NOMO-1 treated with DMSO at 0.1 percent for 48 hours (cell line): ENCODE measurements around the gene LIME1.

Experiments used
- DNase-seq: peaks from one replicate; lab custom pipeline; 2025; ENCODE audit not compliant: unreplicated experiment; lab: John Stamatoyannopoulos, UW

LIME1 gene

DNA sequence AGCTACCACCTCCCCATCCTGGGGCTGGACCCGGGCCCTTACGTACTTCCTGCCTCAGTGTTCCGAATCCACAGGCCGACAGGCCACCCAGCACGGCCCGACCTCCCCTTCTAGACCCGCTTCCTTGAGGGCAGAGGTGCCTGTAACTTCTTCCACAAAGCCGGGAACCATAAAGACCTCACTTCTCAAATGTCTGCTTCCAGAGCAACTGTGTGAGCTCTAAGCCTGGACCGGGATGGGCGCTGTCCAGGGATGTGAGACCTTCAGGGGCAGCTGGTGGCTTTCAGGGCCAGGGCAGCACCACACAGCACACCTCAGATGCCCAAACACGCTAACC is 12.4 kb downstream of the LIME1 start:
- DNase-seq: no peak

DNA sequence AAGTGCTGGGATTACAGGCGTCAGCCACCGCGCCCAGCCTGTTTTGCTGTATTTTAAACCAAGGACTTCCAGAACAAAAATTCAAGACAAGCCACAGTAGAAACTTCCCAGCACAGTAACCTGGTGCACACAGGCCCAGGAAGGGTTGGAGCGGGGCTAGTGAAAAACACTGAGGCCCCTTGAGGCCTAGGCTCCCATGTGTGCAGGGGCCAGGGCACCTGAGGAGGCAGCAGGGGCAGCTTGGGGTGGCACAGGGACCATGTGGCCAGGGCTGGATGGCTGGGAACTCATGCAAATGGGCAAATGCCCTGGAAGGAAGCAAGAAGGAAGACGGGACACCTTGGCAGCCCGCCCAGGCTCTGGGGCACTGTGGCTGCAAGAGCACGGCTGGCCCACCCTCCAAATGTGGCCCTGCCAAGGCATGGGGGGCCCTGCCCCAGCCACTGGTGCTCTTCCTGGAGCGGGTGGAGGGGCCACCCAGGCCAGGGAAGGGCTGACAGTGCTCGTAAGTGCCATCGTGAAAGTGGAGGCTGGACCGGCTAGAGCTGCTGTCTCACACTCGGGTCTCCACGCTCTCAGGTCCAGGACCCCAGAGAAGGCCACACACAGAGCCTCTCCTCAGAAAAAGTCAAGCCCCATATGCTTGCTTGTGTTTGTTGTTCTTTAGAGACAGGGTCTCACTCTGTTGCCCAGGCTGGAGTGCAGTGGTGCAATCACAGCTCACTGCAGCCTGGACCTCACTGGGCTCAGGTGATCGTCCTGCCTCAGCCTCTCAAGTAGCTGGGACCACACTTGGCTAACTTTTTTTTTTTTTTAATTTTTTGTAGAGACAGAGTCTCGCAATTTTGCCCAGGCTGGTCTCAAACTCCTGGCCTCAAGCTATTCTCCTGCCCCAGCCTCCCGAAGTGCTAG is 13.4 kb downstream of the LIME1 start:
- no peak for DNase-seq

DNA sequence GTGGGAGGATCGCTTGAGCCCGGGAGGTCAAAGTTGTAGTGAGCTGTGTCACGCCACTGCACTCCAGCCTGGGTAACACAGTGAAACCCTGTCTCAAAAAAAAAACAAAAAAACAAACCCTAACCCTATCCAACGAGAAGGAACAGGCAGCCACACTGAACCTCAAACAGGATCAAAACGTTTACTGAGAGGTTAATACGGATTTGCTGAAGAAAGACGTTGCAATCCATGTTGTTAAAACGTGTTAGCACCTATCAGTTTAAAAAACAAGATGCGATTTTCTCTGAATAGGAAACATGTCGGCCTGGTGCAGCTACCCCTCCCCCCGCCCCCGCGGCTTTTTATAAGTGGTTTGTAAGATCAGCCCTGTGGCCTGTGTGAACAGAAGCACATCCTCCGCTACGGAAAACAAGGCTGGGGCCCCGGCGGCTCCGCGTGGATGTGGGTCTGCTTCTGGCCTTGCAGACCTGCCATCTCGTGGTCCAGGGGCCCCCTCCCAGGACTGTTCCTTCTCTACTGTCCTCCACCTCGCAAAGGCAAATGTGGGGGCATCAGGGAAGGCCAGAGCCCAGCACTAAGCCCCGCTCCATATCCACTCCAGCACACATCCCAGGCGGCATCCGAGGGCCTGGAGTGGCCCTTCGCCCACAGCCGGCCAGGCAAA is 14.5 kb downstream of the LIME1 start:
- no peak for DNase-seq

DNA sequence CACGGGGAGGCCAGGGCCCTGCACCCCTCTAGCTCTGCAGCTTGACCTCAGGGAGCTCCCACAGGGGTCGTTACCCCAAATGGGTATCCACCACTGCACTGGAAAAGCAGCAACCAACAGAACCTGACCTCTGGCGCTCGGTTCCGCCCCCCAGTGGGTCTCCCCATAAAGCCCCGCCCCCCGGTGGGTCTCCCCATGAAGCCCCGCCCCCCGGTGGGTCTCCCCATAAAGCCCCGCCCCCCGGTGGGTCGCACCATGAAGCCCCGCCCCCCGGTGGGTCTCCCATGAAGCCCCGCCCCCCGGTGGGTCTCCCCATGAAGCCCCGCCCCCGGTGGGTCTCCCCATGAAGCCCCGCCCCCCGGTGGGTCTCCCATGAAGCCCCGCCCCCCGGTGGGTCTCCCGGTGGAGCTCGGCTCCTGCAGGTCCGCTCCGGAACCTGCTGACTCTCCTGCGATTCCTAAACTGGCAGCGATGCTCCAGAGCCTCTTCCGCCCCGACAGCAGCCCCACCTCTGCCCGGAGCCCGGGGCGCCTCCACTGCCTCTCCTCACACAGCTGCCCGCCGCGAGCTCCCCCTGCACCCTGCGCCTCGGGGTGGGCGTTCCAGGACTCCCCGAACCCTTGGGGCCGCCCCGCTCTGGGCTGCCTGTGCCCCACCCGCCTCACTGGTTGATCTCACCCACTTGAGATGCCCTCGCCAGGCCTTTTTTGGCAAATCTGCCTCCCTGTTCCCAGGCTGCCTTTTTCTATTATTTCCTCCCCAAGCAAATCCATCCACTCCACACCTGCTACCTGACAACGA is 15.2 kb downstream of the LIME1 start:
- DNase-seq: no peak

DNA sequence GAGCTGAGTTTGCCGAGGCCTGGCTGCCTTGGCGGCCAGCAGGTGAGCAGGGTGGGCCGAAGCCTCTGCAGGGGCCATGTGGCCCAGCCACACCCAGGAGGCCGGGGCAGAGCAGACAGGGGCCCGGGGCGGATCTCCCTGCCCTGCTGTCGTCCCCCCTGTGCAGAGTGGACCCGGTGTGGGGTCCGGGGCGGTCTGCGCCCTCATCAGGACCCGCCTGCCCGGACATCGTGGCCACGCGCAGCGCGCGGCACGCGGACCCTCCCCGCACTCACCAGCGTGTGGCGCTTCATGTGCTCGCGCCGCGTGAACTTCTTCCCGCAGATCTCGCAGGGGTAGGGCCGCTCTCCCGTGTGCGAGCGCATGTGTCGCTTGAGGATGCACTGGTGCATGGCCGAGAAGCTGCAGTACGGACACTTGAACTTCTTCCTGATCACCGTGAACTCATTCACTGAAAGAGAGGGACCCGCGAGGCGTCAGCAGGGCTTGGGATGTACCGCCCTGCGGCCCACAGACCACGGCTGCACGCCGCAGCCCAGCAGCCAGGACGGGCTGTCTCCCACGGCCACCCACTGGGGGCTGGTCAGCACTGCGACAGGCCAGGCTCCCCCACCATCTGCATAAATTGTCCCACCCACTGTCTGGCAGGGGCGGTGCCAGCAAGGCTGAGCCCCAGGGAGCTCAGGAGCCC is 16.1 kb downstream of the LIME1 start:
- no peak for DNase-seq

DNA sequence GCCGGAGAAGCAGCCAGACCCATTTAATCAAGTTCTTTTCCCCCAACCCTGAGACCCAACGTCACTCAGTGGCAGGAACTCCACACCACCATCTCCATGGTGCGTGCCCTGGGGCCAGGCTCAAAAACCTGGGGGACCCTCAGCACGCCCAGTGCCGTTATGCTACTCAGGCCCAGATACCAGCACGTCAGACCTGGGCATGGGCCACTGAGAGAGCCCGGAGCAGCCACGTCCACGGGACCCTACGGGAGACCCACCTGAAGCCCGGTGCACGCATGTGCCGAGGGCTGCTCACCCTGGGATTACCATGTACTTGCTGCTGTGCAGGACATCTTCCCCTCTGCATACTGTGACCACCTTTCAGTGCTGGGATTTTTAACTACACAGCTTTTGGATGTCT is 16.9 kb downstream of the LIME1 start:
- DNase-seq: no peak

DNA sequence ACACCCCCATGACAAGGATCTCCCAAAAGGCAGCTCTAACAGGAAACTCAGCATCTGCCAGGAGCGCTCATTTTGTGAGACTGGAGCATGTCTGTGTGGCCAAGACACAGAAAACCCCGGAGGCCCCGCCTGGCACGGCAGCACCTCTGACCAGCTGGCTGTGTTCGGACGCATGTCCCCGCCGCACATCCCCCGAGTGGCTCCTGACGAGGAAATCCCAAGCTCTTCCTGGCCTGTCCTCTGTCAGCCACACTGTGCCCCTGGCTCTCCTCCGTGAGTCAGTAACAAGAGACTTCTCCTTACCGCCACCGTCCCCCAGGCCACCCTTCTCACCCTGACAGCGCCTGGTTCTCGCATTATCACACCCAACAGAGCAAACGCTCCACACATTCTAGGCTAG is 17.5 kb downstream of the LIME1 start:
- DNase-seq: no peak

DNA sequence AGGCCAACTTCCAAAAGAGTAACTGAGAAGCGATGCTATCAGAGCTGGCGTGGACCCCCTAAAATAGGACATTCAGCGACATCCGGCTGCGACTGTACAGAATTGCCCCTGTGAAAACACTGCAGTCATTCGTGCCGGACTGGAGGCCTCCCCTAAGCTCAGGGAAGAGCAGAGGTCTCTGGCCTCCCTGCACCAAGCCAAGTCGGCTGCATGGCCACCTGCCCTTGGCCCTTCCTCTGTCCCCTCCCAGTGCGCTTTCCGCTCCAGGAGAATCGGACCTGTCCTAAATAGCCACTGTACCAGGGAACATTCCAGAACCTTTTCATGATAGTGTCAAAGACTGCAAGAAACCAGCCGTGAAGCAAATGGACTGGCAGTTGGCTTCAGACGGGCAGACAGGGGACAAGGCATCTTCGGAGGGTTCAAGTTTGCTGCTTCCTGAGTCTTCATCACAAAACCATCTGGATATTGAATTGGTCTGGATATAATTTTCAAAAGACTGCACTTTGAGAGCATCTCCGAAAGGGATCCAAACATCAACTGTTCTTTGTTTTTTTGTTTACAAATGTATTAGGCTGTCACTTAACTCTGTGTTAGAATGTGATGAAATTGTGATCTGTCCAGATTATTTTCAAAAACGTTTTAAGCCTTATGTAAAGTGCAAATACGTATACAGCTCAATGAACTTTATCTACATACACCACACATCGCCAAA is 19.6 kb downstream of the LIME1 start:
- DNase-seq: no peak

DNA sequence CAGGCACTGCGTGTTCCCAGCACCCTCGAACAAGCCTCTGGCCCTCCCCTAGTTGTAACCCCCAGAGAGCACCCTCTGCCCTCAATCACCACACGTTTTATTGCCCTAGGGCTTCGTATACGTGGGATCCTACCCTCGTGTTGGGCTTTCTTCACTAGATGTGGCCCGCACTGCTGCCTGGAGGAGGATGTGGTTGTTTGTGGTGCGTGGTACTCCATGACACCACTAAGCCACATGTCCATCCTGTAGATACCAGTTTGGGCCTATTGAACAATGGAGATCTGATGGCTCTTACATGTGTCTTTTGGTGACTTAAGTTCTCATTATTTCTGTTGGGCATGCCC is 20.2 kb downstream of the LIME1 start:
- no peak for DNase-seq

DNA sequence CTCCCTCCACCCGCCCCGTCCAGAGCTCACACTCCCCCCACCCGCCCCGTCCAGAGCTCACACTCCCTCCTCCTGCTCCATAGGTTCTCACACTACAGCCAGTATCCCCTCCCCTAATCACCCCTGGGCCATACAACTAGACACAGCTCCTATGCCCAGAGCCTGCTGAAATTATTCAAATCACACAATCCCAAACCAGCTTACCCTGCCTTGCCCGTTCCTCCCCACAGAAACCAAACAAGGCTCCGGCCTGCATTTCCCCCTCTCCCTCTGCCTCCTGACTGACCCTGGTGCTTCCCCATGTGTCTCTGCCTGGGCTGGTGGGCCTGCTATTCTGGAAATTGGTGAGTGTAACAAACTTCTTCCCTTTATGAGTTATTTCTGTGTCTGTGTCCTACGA is 21.7 kb downstream of the LIME1 start:
- no peak for DNase-seq

DNA sequence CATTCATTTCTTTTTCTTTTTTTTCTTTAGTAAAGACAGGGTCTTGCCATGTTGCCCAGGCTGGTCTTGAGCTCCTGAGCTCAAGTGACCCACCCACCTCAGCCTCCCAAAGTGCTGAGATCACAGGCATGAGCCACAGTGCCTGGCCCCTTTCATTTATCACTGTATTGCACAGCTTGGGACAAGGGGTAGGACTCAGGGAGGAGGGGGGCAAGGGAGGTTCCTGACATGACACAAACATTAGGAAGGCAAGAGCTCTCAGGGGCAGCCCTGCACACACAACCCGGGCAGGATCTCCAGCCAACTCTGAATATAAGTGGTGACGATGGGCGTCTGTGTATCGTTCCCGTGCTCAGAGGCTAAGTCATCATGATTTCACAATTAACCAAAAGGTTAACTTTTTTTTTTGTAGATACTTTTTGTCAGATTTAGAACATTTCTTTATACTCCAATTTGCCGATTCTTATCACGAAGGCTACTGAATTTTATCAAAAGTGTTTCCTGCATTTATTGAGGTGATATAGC is 23.0 kb downstream of the LIME1 start:
- DNase-seq: no peak

DNA sequence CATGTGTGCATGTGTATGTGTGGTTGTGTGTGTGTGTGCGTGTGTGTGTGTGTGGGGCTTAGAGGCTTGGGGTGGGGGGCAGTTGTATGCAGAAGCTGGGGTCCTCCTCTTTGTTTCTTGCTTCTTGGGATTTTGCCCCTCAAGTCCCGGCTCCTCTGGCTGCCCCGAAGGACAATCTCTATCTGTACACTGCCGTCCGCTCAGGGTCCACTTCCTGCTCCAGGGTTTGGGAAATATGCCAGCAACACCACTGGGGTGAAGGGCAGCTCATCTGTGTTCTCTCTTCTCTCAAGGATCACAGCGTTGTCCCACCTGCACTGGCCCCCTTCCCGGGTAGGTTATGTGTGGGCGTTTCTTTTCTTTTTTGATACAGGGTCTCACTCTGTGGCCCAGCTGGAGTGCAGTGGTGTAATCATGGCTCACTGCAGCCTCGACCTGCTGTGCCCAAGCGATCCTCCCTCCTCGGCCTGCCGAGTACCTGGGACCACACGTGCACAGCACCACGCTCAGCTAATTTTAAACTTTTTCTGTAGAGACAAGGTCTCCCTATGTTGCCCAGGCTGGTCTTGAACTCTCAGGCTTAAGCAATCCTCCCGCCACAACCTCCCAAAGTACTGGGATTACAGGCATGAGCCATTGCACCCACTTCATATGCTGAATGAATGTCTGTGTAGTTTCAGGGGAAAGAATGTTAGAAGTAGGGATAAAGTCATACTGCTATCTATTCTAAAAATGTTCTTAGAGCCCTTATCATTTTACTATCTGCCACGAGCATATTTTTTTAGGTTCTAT is 28.8 kb downstream of the LIME1 start:
- DNase-seq: no peak

DNA sequence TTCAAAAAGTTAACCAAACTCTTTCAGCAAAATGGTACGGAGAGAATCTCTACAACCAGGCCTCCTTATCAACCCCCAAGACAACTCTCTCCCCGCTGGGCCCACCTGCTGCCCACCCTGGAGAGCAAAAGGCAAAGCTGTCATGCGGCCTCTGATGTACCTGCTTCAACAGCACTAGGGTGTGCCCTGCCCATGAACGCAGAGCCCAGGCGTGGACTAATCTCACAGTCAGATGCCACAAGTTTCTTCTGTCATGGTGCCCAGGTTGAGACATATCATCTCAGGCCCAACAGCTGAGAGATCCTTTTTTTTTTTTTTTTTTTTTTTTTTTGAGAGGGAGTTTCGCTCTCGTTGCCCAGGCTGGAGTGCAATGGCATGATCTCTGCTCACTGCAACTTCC is 29.4 kb downstream of the LIME1 start:
- no peak for DNase-seq

DNA sequence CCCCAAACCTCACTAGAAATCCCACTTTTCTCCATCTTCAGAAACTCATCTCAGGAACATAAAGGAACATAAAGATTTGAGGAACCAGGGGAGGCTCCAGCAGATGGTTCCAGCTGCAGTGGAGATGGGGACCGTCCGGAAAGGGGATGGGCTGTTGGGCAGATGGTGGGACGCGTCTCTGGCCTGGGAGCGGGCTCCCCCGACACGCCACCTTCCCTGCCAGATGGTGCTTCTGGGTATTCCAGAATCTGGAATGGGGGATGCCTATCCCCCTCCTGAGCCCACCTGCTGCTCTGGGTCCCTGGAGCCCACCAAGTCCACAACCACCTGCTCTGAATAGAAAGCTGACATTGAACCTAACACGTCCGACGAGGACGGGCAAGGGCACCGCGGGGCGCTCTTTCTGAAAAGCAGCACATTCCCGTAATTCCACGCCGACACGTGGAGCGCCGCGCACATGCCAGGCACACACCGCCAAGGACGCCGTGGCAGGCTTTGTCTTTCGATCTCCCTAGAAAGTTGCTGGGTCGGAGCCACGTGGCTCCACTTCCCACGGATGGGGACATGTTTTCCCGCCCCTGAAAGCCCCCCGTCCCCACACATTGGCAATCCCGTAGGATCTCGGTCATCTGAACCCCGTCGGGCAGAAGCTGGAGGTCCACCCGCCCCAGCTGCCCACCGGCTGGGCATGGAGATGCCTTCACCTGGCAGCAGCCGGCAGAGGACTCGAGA is 30.4 kb downstream of the LIME1 start:
- no peak for DNase-seq

DNA sequence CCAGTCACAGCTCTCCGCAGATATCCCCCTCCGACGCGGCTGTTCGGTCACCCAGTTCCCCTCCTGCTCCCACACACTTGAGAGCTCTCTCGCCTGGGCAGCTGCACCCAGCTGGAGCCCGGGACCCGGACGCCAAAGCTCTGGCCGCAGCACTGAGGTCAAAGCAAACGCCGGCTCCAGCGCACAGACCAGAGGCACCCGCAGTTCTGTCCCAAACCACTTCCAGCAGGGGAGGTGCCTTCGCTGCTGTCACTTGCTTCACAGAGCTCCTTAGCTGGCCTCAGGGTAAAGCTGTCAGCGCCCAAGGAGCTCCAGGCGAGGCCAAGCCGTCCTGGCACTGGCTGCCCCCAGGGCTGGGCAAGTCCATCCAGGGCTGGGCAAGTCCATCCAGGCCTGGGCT is 31.0 kb downstream of the LIME1 start:
- no peak for DNase-seq

DNA sequence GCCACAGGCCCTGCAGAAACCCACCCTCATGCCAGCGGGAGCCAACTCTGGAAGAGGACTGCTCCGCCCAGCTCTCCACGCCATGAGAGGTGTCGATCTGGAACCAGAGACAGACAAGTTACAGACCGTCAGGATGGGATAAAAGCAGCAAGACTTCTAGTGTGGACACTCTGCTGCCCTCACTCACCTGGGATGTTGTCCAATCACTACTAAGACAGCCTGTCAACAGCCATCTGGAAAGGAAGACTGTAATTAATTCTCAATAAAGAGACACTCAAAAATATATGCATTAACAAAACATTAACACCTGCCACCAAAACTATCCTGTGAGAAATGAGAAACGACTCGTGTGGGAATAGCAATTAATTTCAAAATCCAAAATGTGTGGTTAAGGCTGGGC is 31.4 kb downstream of the LIME1 start:
- no peak for DNase-seq

DNA sequence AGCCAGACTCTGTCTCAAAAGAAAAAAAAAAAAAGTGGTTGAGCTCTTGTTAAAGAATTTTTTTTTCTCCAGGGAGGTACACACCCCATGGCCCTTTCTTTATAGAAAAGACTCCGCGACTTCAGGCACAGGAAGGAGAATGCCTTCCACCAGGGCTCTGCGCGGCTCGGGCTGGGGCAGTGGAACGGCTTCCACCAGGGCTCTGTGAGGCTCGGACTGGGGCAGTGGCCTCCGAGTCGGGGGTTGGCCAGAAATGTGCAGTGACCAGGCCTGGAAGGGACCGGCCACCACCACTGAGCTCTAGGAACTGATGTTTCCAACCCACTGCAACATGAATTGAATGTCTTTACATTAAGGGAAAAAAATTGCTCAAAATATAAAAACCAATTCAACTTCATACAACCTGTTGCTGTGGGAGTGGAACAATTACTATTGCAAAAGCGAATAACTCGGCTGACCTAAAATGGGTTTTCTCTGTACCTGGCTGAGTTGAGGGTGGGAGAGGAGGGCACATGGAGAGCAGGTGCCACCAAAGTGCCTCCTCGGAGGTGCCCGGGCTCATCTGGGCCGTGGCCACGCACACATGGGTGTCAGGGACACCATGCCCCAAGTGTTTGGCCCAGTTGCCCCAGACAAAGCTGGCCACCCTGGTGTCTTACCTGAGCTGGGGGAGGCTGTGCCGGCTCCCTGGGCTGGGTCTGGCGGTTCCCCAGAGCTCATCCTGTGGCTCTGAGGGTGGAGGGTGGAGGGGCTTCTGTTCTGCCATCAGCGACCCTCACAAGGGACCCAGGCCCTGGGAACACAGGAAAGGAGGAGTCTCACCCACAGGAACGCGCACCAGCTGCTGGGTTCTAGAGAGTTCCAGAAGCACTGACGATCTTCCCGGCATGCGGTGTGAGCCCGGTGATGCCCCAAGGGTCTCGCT is 32.4 kb downstream of the LIME1 start:
- DNase-seq: no peak

DNA sequence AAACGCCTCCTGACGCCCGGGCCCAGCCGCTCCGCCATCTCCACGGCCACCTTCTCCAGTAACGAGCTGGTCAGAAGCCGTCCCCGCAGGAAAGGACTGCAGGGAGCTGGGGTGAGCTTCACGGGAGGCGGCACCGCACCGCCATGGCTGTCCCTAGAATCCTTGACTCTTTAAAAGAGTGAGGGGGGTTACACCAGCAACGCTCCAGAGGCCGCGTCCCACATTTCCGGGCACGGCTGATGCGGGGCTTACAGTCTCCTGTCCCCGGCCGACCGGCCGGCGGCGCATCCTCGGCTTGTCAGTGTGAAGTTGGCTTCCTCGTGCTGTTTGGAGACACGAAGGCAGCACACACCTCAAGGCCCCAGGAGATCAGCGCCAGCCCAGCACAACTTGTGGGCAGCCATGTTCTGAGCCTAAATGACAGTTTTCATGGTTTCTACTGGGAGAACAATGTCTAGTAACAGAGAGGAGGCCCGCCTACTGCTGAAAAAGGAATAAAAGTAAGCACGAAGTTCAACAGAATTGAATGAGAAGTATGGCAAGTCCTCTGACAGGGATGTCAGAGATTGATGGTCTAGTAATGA is 33.5 kb downstream of the LIME1 start:
- no peak for DNase-seq
